ENCODE results near the gene CISD2. TPM values are rescaled to one million over a fixed set of nuclear protein-coding genes. Genes with fewer than 3 reads are reported as not detected.
A peak's percentile ranks its signal among the peaks of the same experiment; 100 is the strongest.

CISD2 gene
- total RNA-seq, 4 donors from 2014 or later: 6.7 to 22.2 (median 12.9) TPM

DNA sequence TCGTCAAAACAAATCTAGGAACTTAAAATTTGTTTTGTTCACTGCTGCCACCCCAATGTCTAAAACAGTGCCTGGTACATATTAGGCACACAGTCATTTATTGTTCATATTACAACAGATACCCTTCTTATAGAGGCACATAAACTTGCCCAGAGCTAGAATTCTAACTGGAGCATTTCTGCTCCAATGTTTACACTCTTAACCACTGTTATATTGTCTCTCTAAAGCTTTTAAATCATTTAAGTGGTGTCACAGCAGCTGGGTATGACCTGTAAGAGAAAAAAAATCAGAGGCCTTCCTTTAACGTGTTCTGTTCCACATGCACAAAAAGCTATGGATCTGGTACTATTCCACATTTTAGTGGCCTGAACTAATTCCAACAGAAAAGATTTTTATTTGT, 44.4 kb upstream of the CISD2 start:
- peak overlapping the region; percentile 81 to 83 for H3K4me3 ChIP-seq
- H3K9me3 ChIP-seq: no peaks in the 10 kb centered on the region
- WGBS, 2 donors (ENCODE audit: low coverage in 1 of 2): 6 to 11% methylated on average over 2 of the region's 2 CpGs
- TF ChIP-seq POLR2A (IDR thresholded peaks at IDR 0.05): no peak
- no peak for TF ChIP-seq POLR2AphosphoS5 (IDR thresholded peaks at IDR 0.05)
- TF ChIP-seq EP300 (IDR thresholded peaks at IDR 0.05): no peak
- no peaks in the 10 kb centered on the region for H3K36me3 ChIP-seq
- peaks cover 28 to 63% (median 33%) of the 10 kb centered on the region in 3 donors for H3K4me1 ChIP-seq
- no peaks in the 10 kb centered on the region for H3K27me3 ChIP-seq
- H3K27ac ChIP-seq: peak overlapping the region; percentile 99
- no peak for ATAC-seq

- no peaks in the 10 kb centered on the region for H3K9me3 ChIP-seq
- no peak for ATAC-seq
- TF ChIP-seq POLR2A (IDR thresholded peaks at IDR 0.05) (peak in 1 of 2 donors; percentile 13), EP300 (IDR thresholded peaks at IDR 0.05) (no peak), POLR2AphosphoS5 (IDR thresholded peaks at IDR 0.05) (peak; percentile 62), CTCF (IDR thresholded peaks at IDR 0.05) (peak in 1 of 4 experiments; percentile 3)
- peaks cover 25 to 53% (median 32%) of the 10 kb centered on the region in 3 donors for H3K4me1 ChIP-seq
- H3K4me3 ChIP-seq: peak overlapping the region; percentile 81 to 83
- no peaks in the 10 kb centered on the region for H3K36me3 ChIP-seq
- no peaks in the 10 kb centered on the region for H3K27me3 ChIP-seq
- peak overlapping the region; percentile 99 for H3K27ac ChIP-seq
- WGBS, 2 donors (ENCODE audit: low coverage in 1 of 2): 0 to 1% methylated on average over 20 to 23 of the region's 23 CpGs
Observed at GRCh38 chr4:102825261-102826091, 43.3 kb upstream of the CISD2 start.

- Histone ChIP-seq H3K4me1 (peaks cover 21 to 44% (median 27%) of the 10 kb centered on the region in 3 donors), H3K9me3 (no peaks in the 10 kb centered on the region), H3K27ac (peak overlapping the region; percentile 99), H3K36me3 (no peaks in the 10 kb centered on the region), H3K27me3 (no peaks in the 10 kb centered on the region), H3K4me3 (peak overlapping the region; percentile 81 to 83)
- no peak for TF ChIP-seq EP300 (IDR thresholded peaks at IDR 0.05)
- TF ChIP-seq POLR2A (IDR thresholded peaks at IDR 0.05): peak in 1 of 2 donors; percentile 2
- TF ChIP-seq CTCF (IDR thresholded peaks at IDR 0.05): peak in 1 of 4 experiments; percentile 1
- TF ChIP-seq POLR2AphosphoS5 (IDR thresholded peaks at IDR 0.05): no peak
- no peak for ATAC-seq
- 0 to 1% methylated on average over 15 to 16 of the region's 38 CpGs for WGBS, 2 donors (ENCODE audit: low coverage in 1 of 2)
Observed at GRCh38 chr4:102826105-102826889, 42.5 kb upstream of the CISD2 start.

- Histone ChIP-seq H3K9me3 (no peaks in the 10 kb centered on the region), H3K36me3 (no peaks in the 10 kb centered on the region), H3K4me1 (peaks cover 13 to 37% (median 21%) of the 10 kb centered on the region in 3 donors), H3K27ac (peak within 1 kb of the TSS; percentile 99), H3K4me3 (peak within 1 kb of the TSS; percentile 81 to 83), H3K27me3 (no peaks in the 10 kb centered on the region)
- peak; percentile 73 for ATAC-seq
- WGBS, 2 donors (ENCODE audit: low coverage in 1 of 2): 0% methylated on average over 10 to 14 of the region's 73 CpGs
- no peak for TF ChIP-seq EP300 (IDR thresholded peaks at IDR 0.05)
- peak; percentile 90 to 91 for TF ChIP-seq POLR2A (IDR thresholded peaks at IDR 0.05)
- peak; percentile 96 for TF ChIP-seq POLR2AphosphoS5 (IDR thresholded peaks at IDR 0.05)
- TF ChIP-seq CTCF (IDR thresholded peaks at IDR 0.05): peak in 3 of 4 experiments; percentile 0 to 39 (median 13)
Observed at GRCh38 chr4:102826890-102827673, 41.7 kb upstream of the CISD2 start, which contains the start of gene UBE2D3. TSS of gene UBE2D3 (minus strand) at chr4:102827551. CDS start at chr4:102826508, 1,043 bp downstream.
